ENCODE results near the gene BTNL3.

DNA sequence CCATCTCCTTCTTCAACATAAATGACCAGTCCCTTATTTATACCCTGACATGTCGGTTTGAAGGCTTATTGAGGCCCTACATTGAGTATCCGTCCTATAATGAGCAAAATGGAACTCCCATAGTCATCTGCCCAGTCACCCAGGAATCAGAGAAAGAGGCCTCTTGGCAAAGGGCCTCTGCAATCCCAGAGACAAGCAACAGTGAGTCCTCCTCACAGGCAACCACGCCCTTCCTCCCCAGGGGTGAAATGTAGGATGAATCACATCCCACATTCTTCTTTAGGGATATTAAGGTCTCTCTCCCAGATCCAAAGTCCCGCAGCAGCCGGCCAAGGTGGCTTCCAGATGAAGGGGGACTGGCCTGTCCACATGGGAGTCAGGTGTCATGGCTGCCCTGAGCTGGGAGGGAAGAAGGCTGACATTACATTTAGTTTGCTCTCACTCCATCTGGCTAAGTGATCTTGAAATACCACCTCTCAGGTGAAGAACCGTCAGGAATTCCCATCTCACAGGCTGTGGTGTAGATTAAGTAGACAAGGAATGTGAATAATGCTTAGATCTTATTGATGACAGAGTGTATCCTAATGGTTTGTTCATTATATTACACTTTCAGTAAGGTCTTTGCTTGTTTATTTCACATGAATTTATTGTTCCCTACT lies 38.2 kb upstream of the BTNL3 start:
- TF ChIP-seq, protein P1, sequence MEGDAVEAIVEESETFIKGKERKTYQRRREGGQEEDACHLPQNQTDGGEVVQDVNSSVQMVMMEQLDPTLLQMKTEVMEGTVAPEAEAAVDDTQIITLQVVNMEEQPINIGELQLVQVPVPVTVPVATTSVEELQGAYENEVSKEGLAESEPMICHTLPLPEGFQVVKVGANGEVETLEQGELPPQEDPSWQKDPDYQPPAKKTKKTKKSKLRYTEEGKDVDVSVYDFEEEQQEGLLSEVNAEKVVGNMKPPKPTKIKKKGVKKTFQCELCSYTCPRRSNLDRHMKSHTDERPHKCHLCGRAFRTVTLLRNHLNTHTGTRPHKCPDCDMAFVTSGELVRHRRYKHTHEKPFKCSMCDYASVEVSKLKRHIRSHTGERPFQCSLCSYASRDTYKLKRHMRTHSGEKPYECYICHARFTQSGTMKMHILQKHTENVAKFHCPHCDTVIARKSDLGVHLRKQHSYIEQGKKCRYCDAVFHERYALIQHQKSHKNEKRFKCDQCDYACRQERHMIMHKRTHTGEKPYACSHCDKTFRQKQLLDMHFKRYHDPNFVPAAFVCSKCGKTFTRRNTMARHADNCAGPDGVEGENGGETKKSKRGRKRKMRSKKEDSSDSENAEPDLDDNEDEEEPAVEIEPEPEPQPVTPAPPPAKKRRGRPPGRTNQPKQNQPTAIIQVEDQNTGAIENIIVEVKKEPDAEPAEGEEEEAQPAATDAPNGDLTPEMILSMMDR (IDR thresholded peaks at IDR 0.05) = no peak
- no peak for TF ChIP-seq ETV6 (CRISPR knock-in tag; IDR thresholded peaks at IDR 0.05)

Measured in WTC11 (cell line).